ENCODE measurements around the gene ZNF883. TPM values are rescaled to one million over a fixed set of nuclear protein-coding genes. Genes with fewer than 3 reads are reported as not detected.

ZNF883 gene
- total RNA-seq, 3 donors from 2014 or later: 1.4 to 4.6 (median 2.6) TPM

- H3K27ac ChIP-seq: no peak overlapping the region
- H3K36me3 ChIP-seq: peaks cover 8% of the 10 kb centered on the region
- intact Hi-C loops (cut with DNase I; ENCODE audit: low total_unique reads): no loop called here
- H3K4me1 ChIP-seq: no peaks in the 10 kb centered on the region
- H3K9me3 ChIP-seq: peaks cover 65 to 81% of the 10 kb centered on the region in 2 donors
- no peak for TF ChIP-seq POLR2AphosphoS5 (IDR thresholded peaks at IDR 0.05)
- DNase-seq (ENCODE audit: low spot score in 2 of 2): no peak
- no peaks in the 10 kb centered on the region for H3K27me3 ChIP-seq
- no peak overlapping the region for H3K4me3 ChIP-seq
These were observed 14.6 kb downstream of the ZNF883 start for GRCh38 chr9:112997236-112997941.

DNA sequence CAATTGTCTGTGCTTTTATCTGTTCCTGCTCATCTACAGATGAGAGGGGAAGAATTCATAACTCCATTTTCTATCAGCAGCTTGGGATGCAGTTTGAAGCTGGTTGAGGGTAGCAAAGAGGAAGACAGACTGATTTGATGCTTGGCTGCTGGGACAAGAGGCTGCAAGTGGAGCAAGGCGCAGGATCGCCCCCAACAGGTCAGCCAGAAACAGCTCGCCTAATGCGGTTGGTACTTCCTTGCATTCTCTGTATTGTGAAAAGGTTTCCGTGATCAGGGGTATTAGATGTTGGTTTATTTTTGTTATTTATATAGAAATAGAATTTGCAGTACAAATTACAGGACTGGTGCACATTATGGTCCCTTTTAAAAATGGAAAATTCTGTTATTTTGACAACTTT is 40.6 kb downstream of the ZNF883 start:
- Histone ChIP-seq H3K27ac (no peak overlapping the region), H3K9me3 (peaks cover 0 to 11% of the 10 kb centered on the region in 2 donors), H3K4me1 (no peaks in the 10 kb centered on the region), H3K27me3 (no peaks in the 10 kb centered on the region), H3K4me3 (no peak overlapping the region), H3K36me3 (no peaks in the 10 kb centered on the region)
- intact Hi-C loops (cut with DNase I; ENCODE audit: low total_unique reads): no loop called here
- TF ChIP-seq CTCF (IDR thresholded peaks at IDR 0.05): no peak
- no peak for TF ChIP-seq POLR2A (IDR thresholded peaks at IDR 0.05)
- TF ChIP-seq POLR2AphosphoS5 (IDR thresholded peaks at IDR 0.05): no peak
- DNase-seq (ENCODE audit: low spot score in 2 of 2): no peak

DNA sequence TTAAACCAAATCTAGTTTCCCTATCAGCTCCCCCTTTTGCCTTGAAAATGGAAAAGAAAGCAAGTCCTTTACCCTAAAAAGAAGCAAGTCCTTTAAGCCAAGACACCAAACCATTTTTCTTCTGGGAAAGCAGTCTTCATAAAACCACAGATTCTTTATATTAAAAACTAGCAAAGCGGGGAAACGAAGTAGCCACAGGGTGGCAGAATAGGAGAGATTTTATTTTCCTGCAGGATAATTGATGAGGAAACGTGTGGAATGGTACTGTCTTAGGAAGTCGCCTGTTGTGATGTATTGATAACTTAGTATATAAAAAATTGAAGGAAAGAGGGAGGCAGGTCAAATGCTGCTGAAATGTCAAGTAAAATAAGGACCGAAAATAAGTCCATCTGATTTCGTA is 41.1 kb downstream of the ZNF883 start:
- H3K27me3 ChIP-seq: no peaks in the 10 kb centered on the region
- TF ChIP-seq POLR2AphosphoS5 (IDR thresholded peaks at IDR 0.05): no peak
- H3K27ac ChIP-seq: no peak overlapping the region
- no peaks in the 10 kb centered on the region for H3K4me1 ChIP-seq
- intact Hi-C loops (cut with DNase I; ENCODE audit: low total_unique reads): no loop called here
- no peak for DNase-seq (ENCODE audit: low spot score in 2 of 2)
- no peak overlapping the region for H3K4me3 ChIP-seq
- H3K9me3 ChIP-seq: peaks cover 0 to 11% of the 10 kb centered on the region in 2 donors
- H3K36me3 ChIP-seq: no peaks in the 10 kb centered on the region

- intact Hi-C loops (cut with DNase I; ENCODE audit: low total_unique reads): no loop called here
These were observed 42.3 kb downstream of the ZNF883 start for GRCh38 chr9:112969730-112970129.

DNA sequence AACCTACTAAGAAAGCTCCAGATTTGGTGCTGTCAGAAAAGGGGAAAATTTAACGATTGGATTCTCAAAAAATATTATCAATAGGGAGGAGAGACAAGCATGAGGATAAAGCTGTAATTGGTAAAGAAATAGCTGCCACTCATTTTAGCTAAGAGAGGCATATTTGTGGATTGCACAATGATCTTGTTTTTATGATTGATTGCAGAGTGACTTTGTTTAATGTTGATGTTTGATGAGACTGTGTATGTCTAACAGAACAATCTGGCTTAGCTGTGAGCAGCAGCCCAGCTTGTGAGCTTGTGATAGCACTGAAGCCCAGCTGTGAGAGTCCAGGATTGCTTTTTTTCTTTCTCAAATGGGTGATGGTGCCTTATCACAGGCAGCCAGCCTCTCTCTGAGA is 56.4 kb downstream of the ZNF883 start:
- Histone ChIP-seq H3K36me3 (no peaks in the 10 kb centered on the region), H3K4me3 (no peak overlapping the region), H3K4me1 (no peaks in the 10 kb centered on the region), H3K9me3 (peaks cover 0 to 4% of the 10 kb centered on the region in 2 donors), H3K27ac (no peak overlapping the region), H3K27me3 (peaks cover 0 to 12% of the 10 kb centered on the region in 2 donors)
- TF ChIP-seq CTCF (IDR thresholded peaks at IDR 0.05) (no peak), POLR2AphosphoS5 (IDR thresholded peaks at IDR 0.05) (no peak), POLR2A (IDR thresholded peaks at IDR 0.05) (no peak)
- intact Hi-C loops (cut with DNase I; ENCODE audit: low total_unique reads): no loop called here
- no peak for DNase-seq (ENCODE audit: low spot score in 2 of 2)

More at GRCh38 chr9:112969730-112970129, 42.3 kb downstream of the ZNF883 start:
- no peaks in the 10 kb centered on the region for H3K4me1 ChIP-seq
- peaks cover 0 to 2% of the 10 kb centered on the region in 2 donors for H3K9me3 ChIP-seq
- no peaks in the 10 kb centered on the region for H3K36me3 ChIP-seq
- DNase-seq (ENCODE audit: low spot score in 2 of 2): no peak
- H3K27ac ChIP-seq: no peak overlapping the region
- TF ChIP-seq CTCF (IDR thresholded peaks at IDR 0.05) (no peak), POLR2A (IDR thresholded peaks at IDR 0.05) (no peak), POLR2AphosphoS5 (IDR thresholded peaks at IDR 0.05) (no peak)
- H3K27me3 ChIP-seq: no peaks in the 10 kb centered on the region
- H3K4me3 ChIP-seq: no peak overlapping the region

GRCh38 chr9:112945620-112946208 is 66.3 kb downstream of the ZNF883 start:
- Histone ChIP-seq H3K4me3 (no peak overlapping the region), H3K9me3 (peaks cover 0 to 31% of the 10 kb centered on the region in 2 donors), H3K4me1 (no peaks in the 10 kb centered on the region), H3K27me3 (peaks cover 0 to 11% of the 10 kb centered on the region in 2 donors), H3K36me3 (no peaks in the 10 kb centered on the region), H3K27ac (no peak overlapping the region)
- TF ChIP-seq POLR2AphosphoS5 (IDR thresholded peaks at IDR 0.05) (no peak), POLR2A (IDR thresholded peaks at IDR 0.05) (no peak), CTCF (IDR thresholded peaks at IDR 0.05) (no peak)
- intact Hi-C loops (cut with DNase I; ENCODE audit: low total_unique reads): no loop called here
- no peak for DNase-seq (ENCODE audit: low spot score in 2 of 2)

Data from breast epithelium (tissue), 4 donors.